T-cell (primary cell): ENCODE data around the gene RNF130. TPM values are rescaled to one million over a fixed set of nuclear protein-coding genes. Genes with fewer than 3 reads are reported as not detected.

Experiments
- ATAC-seq, 4 experiments: fragments of 200-7000 bp in 3 of 4; fragments of 150-1000 bp in 1 of 4; cut with Tn5 transposase; replicated peaks in 1 of 4; 1 replicate in 3 of 4; 2 replicates in 1 of 4; pipeline ENCODE4 v1.10.0; 2021; ENCODE audit warnings: moderate library complexity in 3 of 4, mild to moderate bottlenecking in 2 of 4, moderate number of reproducible peaks in 1 of 4
- CTCF ChIA-PET, 2 donors: fragments of 300-600 bp; sonication (Branson Sonifier 250); formaldehyde crosslinking; loops; one replicate each; lab custom pipeline; 2022; ENCODE audit warnings: antibody characterized with exemption in 2 of 2; lab: Charles Lee
- POLR2A ChIA-PET, 2 donors: fragments of 300-600 bp; sonication (Branson Sonifier 250); formaldehyde crosslinking; loops; one replicate each; lab custom pipeline; 2022; ENCODE audit warnings: antibody characterized with exemption in 2 of 2; lab: Charles Lee
- DNase-seq, 35 experiments: peaks; one replicate each; pipeline versions ENCODE4 v3.0.0 to v3.0.0-alpha.2; 2013 to 2023
- H3K27ac ChIP-seq: one replicate; pipeline ENCODE4 v1.5.1; 2013; ENCODE audit warnings: low read length
- H3K27me3 ChIP-seq, 2 experiments: replicated peaks in 1 of 2; 1 replicate in 1 of 2; 2 replicates in 1 of 2; pipeline versions ENCODE4 v1.6.1 to v1.7.0; 2013; ENCODE audit warnings: low read length in 1 of 2, mixed read lengths in 1 of 2; ENCODE audit not compliant: control insufficient read depth in 2 of 2, insufficient read depth in 2 of 2; ENCODE audit errors: extremely low read depth in 1 of 2
- H3K36me3 ChIP-seq, 2 donors: 1 replicate in 1 of 2; 2 replicates in 1 of 2; pipeline versions ENCODE4 v1.6.1 to v1.7.0; 2013; ENCODE audit warnings: low read length in 1 of 2; ENCODE audit not compliant: control insufficient read depth in 2 of 2, insufficient read depth in 1 of 2; ENCODE audit errors: extremely low read depth in 1 of 2
- H3K4me1 ChIP-seq, 2 experiments: 1 replicate in 1 of 2; 2 replicates in 1 of 2; pipeline versions ENCODE4 v1.6.1 to v1.7.0; 2013; ENCODE audit warnings: low read length in 2 of 2, mixed read lengths in 1 of 2; ENCODE audit not compliant: insufficient read depth in 2 of 2, control insufficient read depth in 1 of 2; ENCODE audit errors: extremely low read depth in 1 of 2
- H3K4me3 ChIP-seq, 2 donors: 1 replicate in 1 of 2; 2 replicates in 1 of 2; pipeline versions ENCODE4 v1.5.1 to v1.7.0; 2013; ENCODE audit warnings: mild to moderate bottlenecking in 2 of 2, low read length in 1 of 2, moderate library complexity in 1 of 2; ENCODE audit not compliant: control insufficient read depth in 1 of 2; ENCODE audit errors: extremely low read depth in 1 of 2
- H3K9me3 ChIP-seq: 2 replicates; pipeline ENCODE4 v1.7.0; 2013
- H3K27ac Mint-ChIP-seq, 2 donors: one replicate each; pipeline ENCODE4 v1.8.0; 2020 to 2021; ENCODE audit warnings: mild to moderate bottlenecking in 2 of 2, mixed read lengths in 2 of 2
- H3K27me3 Mint-ChIP-seq, 2 donors: one replicate each; pipeline ENCODE4 v1.8.0; 2021 to 2022; ENCODE audit warnings: mixed read lengths in 2 of 2
- H3K36me3 Mint-ChIP-seq: one replicate; pipeline ENCODE4 v1.8.0; 2021; ENCODE audit warnings: mixed read lengths
- H3K4me1 Mint-ChIP-seq, 3 donors: one replicate each; pipeline ENCODE4 v1.8.0; 2020 to 2022; ENCODE audit warnings: mixed read lengths in 3 of 3, mild to moderate bottlenecking in 1 of 3
- H3K4me3 Mint-ChIP-seq, 3 donors: one replicate each; pipeline ENCODE4 v1.8.0; 2020 to 2022; ENCODE audit warnings: mild to moderate bottlenecking in 3 of 3, mixed read lengths in 3 of 3, moderate library complexity in 3 of 3
- H3K9me3 Mint-ChIP-seq, 3 donors: one replicate each; pipeline ENCODE4 v1.8.0; 2020 to 2022; ENCODE audit warnings: mixed read lengths in 3 of 3
- WGBS: methylation state at CpG from one replicate; pipeline ENCODE4 v1.1.5; 2013; ENCODE audit warnings: missing lambda C conversion rate; ENCODE audit not compliant: insufficient coverage; 5-methylcytosine and 5-hydroxymethylcytosine counted together
- total RNA-seq, 35 experiments: library from RNA in 6 of 35; stranded (reverse) in 6 of 35; fragments of 120-200 nt in 1 of 35; gene quantifications; one replicate each; pipeline versions ENCODE4 v1.2.1 to v1.2.4 and lab custom pipeline; 2013 to 2026

The RNF130 gene
- total RNA-seq, 5 donors from 2014 or later (not counting 1 experiment from before 2014, with no cell fraction given) = 15.0 to 17.0 (median 16.3) TPM

GRCh38 chr5:179974246-179974945 lies 97.2 kb downstream of the RNF130 start:
- no peak for DNase-seq
- ChIA-PET POLR2A (no interaction called here), CTCF (interaction anchor here in 1 of 2 donors (0.6 kb wide), 1 partner anchor 579 kb away, joined by 3 read pairs; no protein-coding TSS in a partner anchor)
- H3K9me3 ChIP-seq = no peaks in the 10 kb centered on the region
- no peaks in the 10 kb centered on the region for H3K4me1 ChIP-seq
- H3K4me3 ChIP-seq = no peak overlapping the region
- 93% methylated on average over 34 of the region's 37 CpGs for WGBS
- H3K27me3 ChIP-seq = no peaks in the 10 kb centered on the region
- no peak overlapping the region for H3K27ac ChIP-seq
- H3K36me3 ChIP-seq = peaks cover 3 to 4% of the 10 kb centered on the region in 2 donors
- Mint-ChIP-seq H3K4me3 (no peak overlapping the region), H3K36me3 (peaks cover 25% of the 10 kb centered on the region), H3K27me3 (no peaks in the 10 kb centered on the region), H3K9me3 (no peaks in the 10 kb centered on the region), H3K4me1 (peaks cover 11 to 13% (median 12%) of the 10 kb centered on the region in 3 donors), H3K27ac (no peak overlapping the region)
- no peak for ATAC-seq

- Histone ChIP-seq H3K36me3 (peaks cover 3 to 4% of the 10 kb centered on the region in 2 donors), H3K9me3 (no peaks in the 10 kb centered on the region), H3K27ac (no peak overlapping the region), H3K27me3 (no peaks in the 10 kb centered on the region), H3K4me1 (no peaks in the 10 kb centered on the region), H3K4me3 (no peak overlapping the region)
- Mint-ChIP-seq H3K27ac (no peak overlapping the region), H3K27me3 (no peaks in the 10 kb centered on the region), H3K4me3 (no peak overlapping the region), H3K36me3 (peaks cover 29% of the 10 kb centered on the region), H3K9me3 (no peaks in the 10 kb centered on the region), H3K4me1 (peaks cover 11 to 13% (median 12%) of the 10 kb centered on the region in 3 donors)
- DNase-seq (no peak), ATAC-seq (no peak)
- WGBS = 95% methylated on average over 4 of the region's 11 CpGs
- POLR2A ChIA-PET = no interaction called here
- CTCF ChIA-PET = interaction anchor here in 1 of 2 donors (0.6 kb wide), 1 partner anchor 580 kb away, joined by 3 read pairs; no protein-coding TSS in a partner anchor
Measured at GRCh38 chr5:179973391-179973790, 98.2 kb downstream of the RNF130 start.

GRCh38 chr5:179969110-179969509 lies 102.4 kb downstream of the RNF130 start:
- no peak overlapping the region for H3K27ac Mint-ChIP-seq
- no peak overlapping the region for H3K4me3 Mint-ChIP-seq
- Histone ChIP-seq H3K36me3 (no peaks in the 10 kb centered on the region), H3K4me1 (no peaks in the 10 kb centered on the region), H3K27me3 (no peaks in the 10 kb centered on the region), H3K9me3 (no peaks in the 10 kb centered on the region), H3K4me3 (no peak overlapping the region), H3K27ac (no peak overlapping the region)
- no peak for DNase-seq
- WGBS = 90% methylated on average over 3 of the region's 4 CpGs
- H3K27me3 Mint-ChIP-seq = no peaks in the 10 kb centered on the region
- ATAC-seq = no peak
- H3K36me3 Mint-ChIP-seq = peaks cover 37% of the 10 kb centered on the region
- no peaks in the 10 kb centered on the region for H3K9me3 Mint-ChIP-seq
- ChIA-PET POLR2A (no interaction called here), CTCF (no interaction called here)
- H3K4me1 Mint-ChIP-seq = peaks cover 11 to 12% (median 12%) of the 10 kb centered on the region in 3 donors

GRCh38 chr5:179967489-179967888 lies 104.1 kb downstream of the RNF130 start:
- H3K27me3 Mint-ChIP-seq = no peaks in the 10 kb centered on the region
- no peak overlapping the region for H3K4me3 ChIP-seq
- no peaks in the 10 kb centered on the region for H3K9me3 Mint-ChIP-seq
- no peaks in the 10 kb centered on the region for H3K4me1 ChIP-seq
- H3K4me1 Mint-ChIP-seq = peaks cover 11 to 12% (median 12%) of the 10 kb centered on the region in 3 donors
- H3K4me3 Mint-ChIP-seq = no peak overlapping the region
- H3K9me3 ChIP-seq = no peaks in the 10 kb centered on the region
- H3K27ac ChIP-seq = no peak overlapping the region
- ChIA-PET CTCF (no interaction called here), POLR2A (no interaction called here)
- no peak for ATAC-seq
- H3K36me3 ChIP-seq = peaks cover 4 to 6% of the 10 kb centered on the region in 2 donors
- peaks cover 49% of the 10 kb centered on the region for H3K36me3 Mint-ChIP-seq
- DNase-seq = no peak
- no peaks in the 10 kb centered on the region for H3K27me3 ChIP-seq
- no peak overlapping the region for H3K27ac Mint-ChIP-seq
- no CpG with 5 or more reads among the region's 1 CpG for WGBS

GRCh38 chr5:179964015-179964414 lies 107.5 kb downstream of the RNF130 start:
- POLR2A ChIA-PET = no interaction called here
- no peaks in the 10 kb centered on the region for H3K4me1 Mint-ChIP-seq

GRCh38 chr5:179963375-179963774 lies 108.2 kb downstream of the RNF130 start:
- H3K36me3 ChIP-seq = peaks cover 4 to 6% of the 10 kb centered on the region in 2 donors
- no peak overlapping the region for H3K27ac ChIP-seq
- H3K4me3 ChIP-seq = no peak overlapping the region
- no peaks in the 10 kb centered on the region for H3K4me1 ChIP-seq
- ChIA-PET CTCF (no interaction called here), POLR2A (no interaction called here)
- no peaks in the 10 kb centered on the region for H3K4me1 Mint-ChIP-seq
- DNase-seq (no peak), ATAC-seq (no peak)
- 90% methylated on average over 4 of the region's 4 CpGs for WGBS
- no peaks in the 10 kb centered on the region for H3K9me3 Mint-ChIP-seq
- no peak overlapping the region for H3K27ac Mint-ChIP-seq
- peaks cover 52% of the 10 kb centered on the region for H3K36me3 Mint-ChIP-seq
- no peaks in the 10 kb centered on the region for H3K27me3 ChIP-seq
- no peak overlapping the region for H3K4me3 Mint-ChIP-seq
- H3K9me3 ChIP-seq = no peaks in the 10 kb centered on the region
- H3K27me3 Mint-ChIP-seq = no peaks in the 10 kb centered on the region

More at GRCh38 chr5:179964015-179964414, 107.5 kb downstream of the RNF130 start:
- DNase-seq (no peak), ATAC-seq (no peak)
- Mint-ChIP-seq H3K36me3 (peaks cover 57% of the 10 kb centered on the region), H3K9me3 (no peaks in the 10 kb centered on the region), H3K27me3 (no peaks in the 10 kb centered on the region), H3K27ac (no peak overlapping the region), H3K4me3 (no peak overlapping the region)
- Histone ChIP-seq H3K4me1 (no peaks in the 10 kb centered on the region), H3K27ac (no peak overlapping the region), H3K36me3 (peaks cover 4 to 6% of the 10 kb centered on the region in 2 donors), H3K27me3 (no peaks in the 10 kb centered on the region), H3K4me3 (no peak overlapping the region), H3K9me3 (no peaks in the 10 kb centered on the region)
- CTCF ChIA-PET = no interaction called here
- WGBS = 97% methylated on average over 5 of the region's 8 CpGs
